Measurements from ENCODE around the gene ZNF648.
"Not testable (repeated sequence)": the region's sequence is repeated elsewhere in the genome, so short reads cannot be mapped to it uniquely, and the experiment has no call there.

ZNF648 gene

DNA sequence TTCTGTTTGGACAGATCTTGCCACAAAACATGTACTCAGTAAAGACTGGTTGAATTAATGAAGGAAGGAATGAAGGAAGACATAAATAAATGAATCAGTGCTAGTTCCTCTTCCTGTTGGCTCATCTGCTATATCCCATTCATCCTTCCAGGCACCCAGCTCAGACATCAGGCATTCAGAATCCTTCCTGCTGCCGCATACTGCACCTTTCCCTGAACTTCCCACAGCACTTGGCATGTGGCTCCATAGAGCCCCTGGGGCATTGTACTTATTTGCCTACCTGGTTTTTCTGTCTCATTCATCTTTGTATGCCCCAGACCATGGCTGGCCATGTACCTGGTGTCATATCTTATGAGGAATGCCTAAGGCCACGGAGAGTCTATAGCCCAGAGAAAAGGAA, 34.4 kb upstream of the ZNF648 start:
- no peak for DNase-seq (ENCODE audit: low read depth)
- no peak overlapping the region for H3K4me3 ChIP-seq (ENCODE audit: low read depth, low read length)
- TF ChIP-seq, protein P1, sequence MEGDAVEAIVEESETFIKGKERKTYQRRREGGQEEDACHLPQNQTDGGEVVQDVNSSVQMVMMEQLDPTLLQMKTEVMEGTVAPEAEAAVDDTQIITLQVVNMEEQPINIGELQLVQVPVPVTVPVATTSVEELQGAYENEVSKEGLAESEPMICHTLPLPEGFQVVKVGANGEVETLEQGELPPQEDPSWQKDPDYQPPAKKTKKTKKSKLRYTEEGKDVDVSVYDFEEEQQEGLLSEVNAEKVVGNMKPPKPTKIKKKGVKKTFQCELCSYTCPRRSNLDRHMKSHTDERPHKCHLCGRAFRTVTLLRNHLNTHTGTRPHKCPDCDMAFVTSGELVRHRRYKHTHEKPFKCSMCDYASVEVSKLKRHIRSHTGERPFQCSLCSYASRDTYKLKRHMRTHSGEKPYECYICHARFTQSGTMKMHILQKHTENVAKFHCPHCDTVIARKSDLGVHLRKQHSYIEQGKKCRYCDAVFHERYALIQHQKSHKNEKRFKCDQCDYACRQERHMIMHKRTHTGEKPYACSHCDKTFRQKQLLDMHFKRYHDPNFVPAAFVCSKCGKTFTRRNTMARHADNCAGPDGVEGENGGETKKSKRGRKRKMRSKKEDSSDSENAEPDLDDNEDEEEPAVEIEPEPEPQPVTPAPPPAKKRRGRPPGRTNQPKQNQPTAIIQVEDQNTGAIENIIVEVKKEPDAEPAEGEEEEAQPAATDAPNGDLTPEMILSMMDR (IDR thresholded peaks at IDR 0.05; ENCODE audit: insufficient read depth, low read depth, low read length, missing control alignments) = no peak

- not testable (repeated sequence) for DNase-seq (ENCODE audit: low read depth); H3K4me3 ChIP-seq (ENCODE audit: low read depth, low read length)
Observed at GRCh38 chr1:182094514-182095005, 33.0 kb upstream of the ZNF648 start.

DNA sequence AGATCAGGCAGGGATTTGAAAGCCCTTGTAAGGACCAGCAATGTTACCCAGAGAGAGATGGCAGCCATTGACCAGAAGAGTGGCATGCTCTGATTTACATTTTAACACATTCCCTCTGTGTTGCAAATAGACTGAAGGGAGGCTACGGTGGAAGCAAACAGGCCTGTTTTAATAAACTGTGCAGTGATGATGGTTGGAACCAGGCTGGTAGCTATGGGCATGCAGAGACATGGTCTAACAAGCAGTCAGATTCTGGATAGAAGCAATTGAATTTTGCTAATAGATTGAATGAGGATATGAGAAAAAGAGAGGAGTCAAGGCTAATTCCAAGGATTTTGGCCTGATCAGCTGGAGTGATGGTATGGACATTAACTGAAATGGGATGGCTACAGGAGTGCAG, 32.3 kb upstream of the ZNF648 start:
- TF ChIP-seq, protein P1 (IDR thresholded peaks at IDR 0.05; ENCODE audit: insufficient read depth, low read depth, low read length, missing control alignments) = no peak
- no peak overlapping the region for H3K4me3 ChIP-seq (ENCODE audit: low read depth, low read length)
- no peak for DNase-seq (ENCODE audit: low read depth)

DNA sequence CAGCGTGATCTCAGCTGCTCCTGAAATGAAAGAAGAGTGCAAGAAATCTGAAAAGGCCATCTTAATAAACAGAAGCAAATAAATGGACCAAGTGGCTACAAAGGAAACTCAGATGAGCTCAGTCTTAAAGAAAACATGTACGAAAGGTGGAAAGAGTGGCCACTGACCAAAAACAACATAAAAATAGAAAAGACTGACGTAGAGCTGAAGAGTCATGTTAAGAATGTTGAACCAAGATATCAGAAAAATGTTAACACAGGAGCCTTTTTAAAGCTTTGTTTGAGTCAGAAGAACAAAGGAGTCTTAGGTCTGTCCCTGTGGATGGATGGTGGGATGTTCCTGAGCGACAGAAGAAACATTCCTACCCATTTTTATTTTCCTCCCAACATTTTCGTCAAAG, 30.8 kb upstream of the ZNF648 start:
- no peak overlapping the region for H3K4me3 ChIP-seq (ENCODE audit: low read depth, low read length)
- DNase-seq (ENCODE audit: low read depth) = no peak
- TF ChIP-seq, protein P1 (IDR thresholded peaks at IDR 0.05; ENCODE audit: insufficient read depth, low read depth, low read length, missing control alignments) = no peak

- H3K4me3 ChIP-seq (ENCODE audit: low read depth, low read length) = no peak overlapping the region
- TF ChIP-seq, protein P1 (IDR thresholded peaks at IDR 0.05; ENCODE audit: insufficient read depth, low read depth, low read length, missing control alignments) = no peak
Observed at GRCh38 chr1:182091083-182091482, 29.6 kb upstream of the ZNF648 start.

DNA sequence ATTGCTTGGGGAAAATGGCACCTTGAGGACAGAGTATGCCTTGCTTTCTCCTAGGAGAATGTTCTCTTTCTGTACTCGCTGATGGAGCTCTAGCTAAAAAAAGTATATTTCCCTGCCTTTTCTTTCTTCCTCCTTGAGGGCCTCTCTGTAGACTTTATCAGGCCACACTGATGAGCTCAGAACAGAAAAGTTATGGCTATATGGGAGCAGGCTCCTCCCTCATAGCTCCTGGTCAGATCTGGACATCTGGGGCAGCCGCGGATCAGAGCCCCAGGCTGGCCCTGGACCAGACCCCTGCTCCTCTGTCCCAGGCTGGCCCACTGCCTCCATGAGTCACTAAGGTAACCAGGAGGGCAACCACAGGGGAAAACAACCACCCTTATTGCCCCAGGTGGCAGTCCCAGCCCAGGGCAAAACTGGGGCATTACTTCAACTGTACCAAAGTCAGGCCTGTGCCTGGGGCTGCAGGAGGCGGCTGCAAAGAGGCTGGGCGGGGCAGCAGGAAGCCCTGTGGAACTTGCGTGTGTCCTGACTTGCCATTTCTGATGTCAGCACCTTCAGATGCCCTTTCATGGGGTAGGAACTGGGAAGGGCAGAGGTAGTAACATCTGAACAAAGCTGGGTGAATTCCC, 26.3 kb upstream of the ZNF648 start:
- no peak for DNase-seq (ENCODE audit: low read depth)
- H3K4me3 ChIP-seq (ENCODE audit: low read depth, low read length) = no peak overlapping the region
- TF ChIP-seq, protein P1 (IDR thresholded peaks at IDR 0.05; ENCODE audit: insufficient read depth, low read depth, low read length, missing control alignments) = no peak

More at GRCh38 chr1:182091083-182091482, 29.6 kb upstream of the ZNF648 start:
- DNase-seq (ENCODE audit: low read depth) = no peak

DNA sequence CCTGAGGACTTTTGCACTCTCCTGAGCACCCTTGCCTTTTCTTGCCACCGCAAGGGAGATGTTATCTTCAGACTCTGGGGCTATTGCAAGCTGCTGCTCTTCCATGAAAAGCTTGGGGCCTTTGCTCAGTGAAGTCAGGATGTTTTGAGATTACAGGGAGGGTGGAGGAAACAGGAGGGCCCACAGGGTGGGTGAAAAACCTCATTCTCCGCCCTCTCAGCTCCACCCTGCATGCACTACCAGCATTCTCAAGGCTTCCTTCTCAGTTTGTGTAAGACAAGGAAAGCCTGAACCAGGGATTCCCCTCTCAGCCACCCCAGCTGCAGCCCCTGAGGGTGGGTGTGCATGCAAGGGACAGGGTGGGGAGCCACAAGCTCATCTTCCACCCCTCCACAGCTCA, 25.8 kb upstream of the ZNF648 start:
- no peak for DNase-seq (ENCODE audit: low read depth)
- TF ChIP-seq, protein P1 (IDR thresholded peaks at IDR 0.05; ENCODE audit: insufficient read depth, low read depth, low read length, missing control alignments) = no peak
- H3K4me3 ChIP-seq (ENCODE audit: low read depth, low read length) = no peak overlapping the region

Data from GM12865 (cell line).